SK-N-MC (cell line): ENCODE results near the gene GRIP1.

Source experiments
- DNase-seq: peaks from one replicate; pipeline ENCODE4 v3.0.0-alpha.2; 2011; ENCODE audit warnings: low read depth, low spot score
- H3K27ac ChIP-seq: fragments of 200-600 bp; sonication (generic); 2 replicates; pipeline ENCODE4 v1.5.1; 2016; ENCODE audit warnings: mixed run types
- H3K36me3 ChIP-seq: fragments of 200-600 bp; sonication (generic); 2 replicates; pipeline ENCODE4 v1.6.1; 2017; ENCODE audit warnings: antibody characterized with exemption, low read length, mixed read lengths; ENCODE audit not compliant: insufficient read depth
- H3K4me3 ChIP-seq: fragments of 200-600 bp; sonication (generic); 2 replicates; pipeline ENCODE4 v1.5.1; 2016
- H3K9ac ChIP-seq: fragments of 200-600 bp; sonication (generic); 2 replicates; pipeline ENCODE4 v1.8.0; 2017; ENCODE audit warnings: mixed run types, mixed read lengths; ENCODE audit not compliant: insufficient read length
- H3K9me3 ChIP-seq: fragments of 200-600 bp; sonication (generic); 2 replicates; pipeline ENCODE4 v1.6.1; 2017; ENCODE audit warnings: low read depth, mild to moderate bottlenecking, antibody characterized with exemption, low read length, moderate library complexity, mixed read lengths
- EZH2 ChIP-seq: fragments of 200-600 bp; sonication (generic); IDR thresholded peaks from one replicate; pipeline ENCODE4 v1.6.1; 2017; ENCODE audit warnings: antibody characterized with exemption
- FOXP2 ChIP-seq: optimal IDR thresholded peaks from 2 replicates; pipeline ENCODE3; 2011; ENCODE audit warnings: mild to moderate bottlenecking, moderate library complexity; ENCODE audit not compliant: insufficient read depth; ENCODE audit errors: extremely low read length, control extremely low read depth
- POLR2AphosphoS5 ChIP-seq: IDR thresholded peaks from 2 replicates; pipeline ENCODE4 v1.6.1; 2012; ENCODE audit warnings: mild to moderate bottlenecking, low read depth, low read length, borderline replicate concordance

Gene GRIP1

DNA sequence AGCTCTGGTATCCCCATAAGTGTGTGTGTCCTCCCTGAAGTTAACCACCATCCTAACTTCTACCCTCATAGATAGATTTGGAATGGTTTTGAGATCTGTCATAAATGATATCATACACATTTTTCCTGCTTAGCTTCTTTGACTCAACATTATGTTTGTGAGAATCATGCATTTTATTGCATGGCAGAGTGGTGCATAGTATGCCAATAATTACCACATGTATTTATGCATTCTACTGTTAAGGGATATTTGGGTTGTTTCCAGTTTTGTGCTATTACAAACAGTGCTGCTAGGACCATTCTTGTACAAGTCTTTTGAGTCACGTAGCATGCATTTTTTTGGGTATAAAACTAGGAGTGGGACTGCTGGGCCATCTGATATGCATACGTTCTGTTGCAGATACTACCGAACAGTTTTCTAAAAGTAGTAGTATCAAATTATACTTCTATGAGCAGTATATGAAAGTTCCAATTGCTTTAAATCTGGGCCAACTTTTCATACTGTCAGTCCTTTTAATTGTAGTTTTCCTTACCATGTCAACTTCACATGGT lies 13.4 kb downstream of the GRIP1 start:
- Histone ChIP-seq H3K4me3 (no peak overlapping the region), H3K27ac (no peak overlapping the region), H3K36me3 (no peaks in the 10 kb centered on the region), H3K9ac (no peak overlapping the region), H3K9me3 (no peaks in the 10 kb centered on the region)
- TF ChIP-seq EZH2 = no peak
- TF ChIP-seq POLR2AphosphoS5 = no peak
- no peak for TF ChIP-seq FOXP2
- DNase-seq = no peak

- TF ChIP-seq FOXP2 = no peak
- no peak for TF ChIP-seq POLR2AphosphoS5
- TF ChIP-seq EZH2 = no peak
- no peaks in the 10 kb centered on the region for H3K36me3 ChIP-seq
- DNase-seq = no peak
- no peak overlapping the region for H3K4me3 ChIP-seq
- H3K27ac ChIP-seq = no peak overlapping the region
- H3K9me3 ChIP-seq = no peaks in the 10 kb centered on the region
- H3K9ac ChIP-seq = no peak overlapping the region
These were observed 14.8 kb downstream of the GRIP1 start for GRCh38 chr12:66664076-66664475.

DNA sequence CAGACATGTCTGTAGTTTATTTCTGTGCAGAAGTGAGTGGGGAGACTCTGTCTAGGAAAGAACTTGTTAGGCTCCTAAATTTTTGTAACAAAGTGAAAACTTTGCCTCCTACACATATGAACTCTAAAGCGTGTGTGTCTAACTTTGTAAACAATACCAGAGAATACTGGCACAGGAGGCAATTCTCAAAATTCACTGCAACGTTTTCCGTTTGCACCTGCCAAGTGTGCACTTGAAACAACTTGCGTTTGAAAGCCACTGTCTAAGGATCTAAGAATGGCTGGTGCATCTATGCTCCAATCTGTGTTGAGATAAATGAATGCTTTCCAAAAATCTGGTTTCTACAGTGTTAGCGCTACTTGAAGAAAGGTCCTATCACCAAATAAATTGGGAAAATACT lies 15.3 kb downstream of the GRIP1 start:
- no peak overlapping the region for H3K9ac ChIP-seq
- TF ChIP-seq FOXP2 (no peak), POLR2AphosphoS5 (no peak), EZH2 (no peak)
- H3K27ac ChIP-seq = no peak overlapping the region
- no peaks in the 10 kb centered on the region for H3K9me3 ChIP-seq
- DNase-seq = no peak
- H3K36me3 ChIP-seq = no peaks in the 10 kb centered on the region
- H3K4me3 ChIP-seq = no peak overlapping the region

GRCh38 chr12:66662729-66663128 lies 16.1 kb downstream of the GRIP1 start:
- TF ChIP-seq FOXP2 (no peak), EZH2 (no peak), POLR2AphosphoS5 (no peak)
- DNase-seq = no peak
- Histone ChIP-seq H3K36me3 (no peaks in the 10 kb centered on the region), H3K9ac (no peak overlapping the region), H3K27ac (no peak overlapping the region), H3K9me3 (no peaks in the 10 kb centered on the region), H3K4me3 (no peak overlapping the region)

DNA sequence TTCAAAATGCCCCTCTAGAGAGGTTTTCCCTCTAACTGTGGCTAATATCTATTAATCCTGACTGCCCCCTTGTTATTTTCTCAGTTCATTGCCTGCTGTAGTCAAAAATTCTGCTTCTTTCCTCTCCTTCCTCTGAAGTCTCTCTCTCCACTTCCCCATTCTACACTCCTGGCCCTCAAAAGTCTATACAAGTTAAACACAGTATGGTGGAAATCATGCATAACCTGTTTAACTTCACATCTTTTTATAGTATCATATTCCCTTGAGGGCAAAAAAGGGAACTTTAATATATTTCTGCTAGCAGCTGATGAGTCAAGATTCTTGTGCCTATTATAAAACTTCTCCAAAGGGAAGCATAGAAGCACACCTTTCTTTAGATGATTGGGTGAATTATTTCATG lies 16.7 kb downstream of the GRIP1 start:
- Histone ChIP-seq H3K9me3 (no peaks in the 10 kb centered on the region), H3K4me3 (no peak overlapping the region), H3K9ac (no peak overlapping the region), H3K36me3 (no peaks in the 10 kb centered on the region), H3K27ac (no peak overlapping the region)
- no peak for TF ChIP-seq POLR2AphosphoS5
- TF ChIP-seq EZH2 = no peak
- TF ChIP-seq FOXP2 = no peak
- DNase-seq = no peak

- DNase-seq = no peak
- Histone ChIP-seq H3K36me3 (no peaks in the 10 kb centered on the region), H3K4me3 (no peak overlapping the region), H3K27ac (no peak overlapping the region), H3K9ac (no peak overlapping the region), H3K9me3 (no peaks in the 10 kb centered on the region)
- TF ChIP-seq EZH2 = no peak
These were observed 17.5 kb downstream of the GRIP1 start for GRCh38 chr12:66661357-66661756.

DNA sequence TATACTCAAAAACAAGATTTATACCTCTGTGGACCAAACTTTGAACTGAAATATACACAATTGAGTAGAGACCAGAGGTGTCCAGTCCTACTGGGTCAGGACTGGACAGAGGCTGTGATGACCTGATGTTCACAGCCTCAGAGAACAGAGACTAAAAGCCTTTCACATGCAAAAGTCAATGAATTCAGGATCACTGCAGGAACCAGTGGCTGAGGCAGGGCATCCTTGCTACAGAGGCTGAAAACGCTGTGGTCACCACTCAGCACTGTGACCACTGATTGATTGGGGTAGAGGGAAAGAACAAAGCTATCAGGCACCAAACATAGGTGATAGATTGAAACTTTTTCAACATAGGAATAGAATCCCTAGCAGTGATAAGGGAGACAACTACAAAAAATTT lies 25.1 kb downstream of the GRIP1 start:
- no peak overlapping the region for H3K27ac ChIP-seq
- H3K9me3 ChIP-seq = no peaks in the 10 kb centered on the region
- H3K4me3 ChIP-seq = no peak overlapping the region
- no peaks in the 10 kb centered on the region for H3K36me3 ChIP-seq
- H3K9ac ChIP-seq = no peak overlapping the region
- DNase-seq = no peak
- TF ChIP-seq POLR2AphosphoS5 = no peak

DNA sequence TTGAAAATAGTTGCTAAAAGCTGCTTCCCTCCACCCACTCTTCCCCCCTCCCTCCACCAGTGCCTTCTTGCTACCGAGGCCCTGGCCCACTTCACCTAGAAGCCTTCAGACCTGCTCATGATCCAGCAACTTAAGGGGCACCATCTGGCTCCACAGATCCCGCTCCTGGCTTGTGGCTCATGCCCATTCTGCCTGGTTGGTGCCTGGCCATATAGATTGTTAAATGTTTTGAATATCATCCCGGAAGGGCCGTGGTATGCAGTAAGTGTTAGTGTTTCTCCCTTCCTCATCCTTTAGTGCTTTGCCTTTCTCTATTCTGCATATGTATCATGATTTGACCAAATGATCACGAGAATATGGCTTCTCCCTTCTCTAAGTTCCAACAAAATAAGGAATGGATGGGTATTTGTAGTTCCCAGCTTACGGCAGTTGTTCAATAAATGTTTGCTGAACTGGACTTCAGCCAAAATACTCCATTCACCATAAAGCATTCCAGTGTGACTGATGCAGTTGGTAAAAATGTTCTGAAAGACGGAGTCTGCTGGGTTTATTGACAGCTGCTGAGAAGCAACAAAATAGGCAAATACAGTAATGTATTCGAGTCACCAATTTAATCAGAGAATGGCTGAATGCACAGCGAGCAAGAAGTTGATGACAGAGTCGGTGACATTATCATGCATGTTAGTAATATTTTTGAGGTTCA lies 30.7 kb downstream of the GRIP1 start:
- Histone ChIP-seq H3K4me3 (no peak overlapping the region), H3K36me3 (no peaks in the 10 kb centered on the region), H3K27ac (no peak overlapping the region), H3K9ac (no peak overlapping the region), H3K9me3 (no peaks in the 10 kb centered on the region)
- TF ChIP-seq EZH2 = no peak
- TF ChIP-seq POLR2AphosphoS5 = no peak
- no peak for TF ChIP-seq FOXP2
- no peak for DNase-seq

- no peak overlapping the region for H3K4me3 ChIP-seq
- no peak overlapping the region for H3K27ac ChIP-seq
- no peaks in the 10 kb centered on the region for H3K36me3 ChIP-seq
These were observed 31.7 kb downstream of the GRIP1 start for GRCh38 chr12:66647034-66647691.

More at GRCh38 chr12:66647034-66647691, 31.7 kb downstream of the GRIP1 start:
- TF ChIP-seq EZH2 (no peak), POLR2AphosphoS5 (no peak), FOXP2 (no peak)
- Histone ChIP-seq H3K9me3 (no peaks in the 10 kb centered on the region), H3K9ac (no peak overlapping the region)
- DNase-seq = no peak
